AG04449 (cell line): Measurements from ENCODE around the gene ASTN2.

Experiments
- CTCF ChIA-PET: fragments of 350-600 bp; formaldehyde crosslinking; extraction: SDS; loops from one replicate; lab custom pipeline; 2021; ENCODE audit warnings: antibody characterized with exemption; lab: Yijun Ruan, JAX
- POLR2A ChIA-PET: fragments of 400-600, 350-600 bp; formaldehyde crosslinking; extraction: SDS; loops from one replicate; lab custom pipeline; 2020; ENCODE audit warnings: antibody characterized with exemption, inconsistent platforms; lab: Yijun Ruan, JAX
- DNase-seq: peaks from one replicate; pipeline ENCODE4 v3.0.0-alpha.2; 2010; ENCODE audit warnings: low read depth, low spot score
- H3K4me3 ChIP-seq: 2 replicates; pipeline ENCODE4 v1.5.1; 2011; ENCODE audit warnings: low read depth, mild to moderate bottlenecking, control low read depth, low read length
- CTCF ChIP-seq: IDR thresholded peaks from one replicate; pipeline ENCODE4 v1.5.1; 2011; ENCODE audit warnings: mild to moderate bottlenecking, moderate library complexity, low read length, control low read depth, inconsistent platforms; ENCODE audit not compliant: insufficient read depth; ENCODE audit errors: missing control alignments

Gene ASTN2

GRCh38 chr9:116502746-116503145 lies 912.1 kb downstream of the ASTN2 start:
- DNase-seq: no peak
- TF ChIP-seq CTCF: no peak
- H3K4me3 ChIP-seq: no peak overlapping the region
- ChIA-PET CTCF (interaction anchor here (1.2 kb wide), 1 partner anchor 8 kb away, joined by 4 read pairs; no protein-coding TSS in a partner anchor), POLR2A (no interaction called here)

- no peak for TF ChIP-seq CTCF
- CTCF ChIA-PET: no interaction called here
Measured at GRCh38 chr9:116501871-116502270, 913.0 kb downstream of the ASTN2 start.

GRCh38 chr9:116499986-116500871 lies 914.6 kb downstream of the ASTN2 start:
- H3K4me3 ChIP-seq: no peak overlapping the region
- DNase-seq: no peak
- TF ChIP-seq CTCF: no peak
- ChIA-PET POLR2A (no interaction called here), CTCF (interaction anchor here (1.1 kb wide), 1 partner anchor 8 kb away, joined by 3 read pairs; no protein-coding TSS in a partner anchor)

More at GRCh38 chr9:116501871-116502270, 913.0 kb downstream of the ASTN2 start:
- H3K4me3 ChIP-seq: no peak overlapping the region
- POLR2A ChIA-PET: no interaction called here
- DNase-seq: no peak

GRCh38 chr9:116499434-116499833 lies 915.4 kb downstream of the ASTN2 start:
- CTCF ChIA-PET: no interaction called here
- POLR2A ChIA-PET: no interaction called here

GRCh38 chr9:116497095-116497890 lies 917.6 kb downstream of the ASTN2 start:
- DNase-seq: no peak
- no peak overlapping the region for H3K4me3 ChIP-seq
- ChIA-PET CTCF (interaction anchor here (0.8 to 1.1 kb wide), 3 partner anchors 14 to 907 kb away, joined by 3 to 5 read pairs (median 5); no protein-coding TSS in a partner anchor), POLR2A (interaction anchor here (0.6 kb wide), 1 partner anchor 108 kb away, joined by 3 read pairs; no protein-coding TSS in a partner anchor)
- no peak for TF ChIP-seq CTCF

More at GRCh38 chr9:116499434-116499833, 915.4 kb downstream of the ASTN2 start:
- TF ChIP-seq CTCF: no peak
- no peak for DNase-seq
- H3K4me3 ChIP-seq: no peak overlapping the region

GRCh38 chr9:116496167-116496566 lies 918.7 kb downstream of the ASTN2 start:
- ChIA-PET POLR2A (no interaction called here), CTCF (interaction anchor here (1.0 to 1.1 kb wide), 2 partner anchors 615 to 906 kb away, joined by 3 to 5 read pairs; no protein-coding TSS in a partner anchor)
- TF ChIP-seq CTCF: no peak

More at GRCh38 chr9:116496167-116496566, 918.7 kb downstream of the ASTN2 start:
- no peak overlapping the region for H3K4me3 ChIP-seq
- DNase-seq: no peak
